HG03108 (cell line): Measurements from ENCODE around the gene ARVCF.

Experiments used
- ATAC-seq: cut with Tn5 transposase; IDR thresholded peaks from one replicate; pipeline ENCODE4 v1.9.1; 2021; ENCODE audit warnings: moderate library complexity; ENCODE audit not compliant: unreplicated experiment

Gene ARVCF

GRCh38 chr22:19963863-19964642, 52.6 kb downstream of the ARVCF start:
- ATAC-seq, result no peak

DNA sequence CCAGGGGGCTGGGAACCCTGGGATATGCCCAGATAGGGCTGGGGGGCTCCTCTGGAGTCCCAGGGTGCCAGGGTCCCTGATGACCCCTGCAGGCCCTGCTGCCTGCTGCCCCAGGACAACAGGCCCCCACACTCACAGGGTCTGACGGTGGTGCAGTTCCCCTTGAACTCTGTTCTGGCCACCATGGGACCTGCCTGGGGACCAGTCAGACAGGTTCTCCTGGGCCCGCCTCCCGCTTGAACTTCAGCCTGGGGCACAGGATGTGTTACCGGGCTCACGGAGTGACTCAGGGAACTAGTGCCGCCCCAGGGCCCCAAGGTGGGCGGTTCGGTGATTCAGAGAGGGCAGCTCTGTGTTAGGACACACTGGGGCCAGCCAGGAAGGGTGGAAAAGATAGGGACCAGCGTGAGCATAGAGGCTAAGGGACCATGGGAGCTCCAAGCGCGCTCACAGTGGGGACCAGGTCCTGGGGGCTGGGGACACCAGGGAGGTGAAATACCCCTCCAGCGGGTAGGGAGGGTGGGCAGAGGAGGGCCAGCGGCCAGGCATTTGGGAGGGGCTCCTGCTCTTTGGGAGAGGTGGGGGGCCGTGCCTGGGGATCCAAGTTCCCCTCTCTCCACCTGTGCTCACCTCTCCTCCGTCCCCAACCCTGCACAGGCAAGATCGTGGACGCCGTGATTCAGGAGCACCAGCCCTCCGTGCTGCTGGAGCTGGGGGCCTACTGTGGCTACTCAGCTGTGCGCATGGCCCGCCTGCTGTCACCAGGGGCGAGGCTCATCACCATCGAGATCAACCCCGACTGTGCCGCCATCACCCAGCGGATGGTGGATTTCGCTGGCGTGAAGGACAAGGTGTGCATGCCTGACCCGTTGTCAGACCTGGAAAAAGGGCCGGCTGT, 53.5 kb downstream of the ARVCF start:
- no peak for ATAC-seq

DNA sequence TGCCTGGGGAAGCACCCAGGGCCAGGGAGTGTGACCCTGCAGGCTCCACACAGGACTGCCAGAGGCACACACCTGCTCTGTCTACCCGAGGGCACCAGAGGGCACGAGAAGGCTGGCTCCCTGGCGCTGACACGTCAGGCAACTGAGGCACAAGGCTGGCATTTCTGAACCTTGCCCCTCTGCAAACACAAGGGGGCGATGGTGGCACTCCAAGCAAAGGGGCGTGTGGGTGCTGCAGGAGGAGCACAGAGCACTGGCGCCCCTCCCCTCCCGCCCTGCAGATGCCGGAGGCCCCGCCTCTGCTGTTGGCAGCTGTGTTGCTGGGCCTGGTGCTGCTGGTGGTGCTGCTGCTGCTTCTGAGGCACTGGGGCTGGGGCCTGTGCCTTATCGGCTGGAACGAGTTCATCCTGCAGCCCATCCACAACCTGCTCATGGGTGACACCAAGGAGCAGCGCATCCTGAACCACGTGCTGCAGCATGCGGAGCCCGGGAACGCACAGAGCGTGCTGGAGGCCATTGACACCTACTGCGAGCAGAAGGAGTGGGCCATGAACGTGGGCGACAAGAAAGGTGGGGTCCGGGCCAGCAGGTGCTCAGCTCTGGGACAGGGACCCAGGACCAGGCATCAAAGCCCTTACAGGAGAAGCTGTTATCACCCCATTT, 54.2 kb downstream of the ARVCF start:
- ATAC-seq, result no peak

- no peak for ATAC-seq
Measured at GRCh38 chr22:19961868-19962245, 54.8 kb downstream of the ARVCF start.

DNA sequence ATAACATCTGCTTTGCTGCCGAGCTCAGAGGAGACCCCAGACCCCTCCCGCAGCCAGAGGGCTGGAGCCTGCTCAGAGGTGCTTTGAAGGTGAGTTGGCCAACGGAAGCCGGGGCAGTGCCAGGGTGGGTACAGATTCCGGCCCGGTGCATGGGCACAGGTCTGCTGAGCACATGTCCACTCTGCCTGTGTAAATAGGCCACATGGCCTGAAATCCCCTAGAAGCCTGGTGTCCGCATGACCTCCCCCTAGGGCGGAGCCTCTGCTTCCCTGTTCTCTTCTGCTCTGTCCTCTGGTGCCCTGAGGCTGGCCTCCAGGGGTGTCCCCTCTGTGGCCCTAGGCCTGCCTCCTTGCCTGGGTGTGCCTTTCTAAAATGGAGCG, 55.4 kb downstream of the ARVCF start:
- no peak for ATAC-seq

- no peak for ATAC-seq
Measured at GRCh38 chr22:19960491-19961200, 56.0 kb downstream of the ARVCF start.

DNA sequence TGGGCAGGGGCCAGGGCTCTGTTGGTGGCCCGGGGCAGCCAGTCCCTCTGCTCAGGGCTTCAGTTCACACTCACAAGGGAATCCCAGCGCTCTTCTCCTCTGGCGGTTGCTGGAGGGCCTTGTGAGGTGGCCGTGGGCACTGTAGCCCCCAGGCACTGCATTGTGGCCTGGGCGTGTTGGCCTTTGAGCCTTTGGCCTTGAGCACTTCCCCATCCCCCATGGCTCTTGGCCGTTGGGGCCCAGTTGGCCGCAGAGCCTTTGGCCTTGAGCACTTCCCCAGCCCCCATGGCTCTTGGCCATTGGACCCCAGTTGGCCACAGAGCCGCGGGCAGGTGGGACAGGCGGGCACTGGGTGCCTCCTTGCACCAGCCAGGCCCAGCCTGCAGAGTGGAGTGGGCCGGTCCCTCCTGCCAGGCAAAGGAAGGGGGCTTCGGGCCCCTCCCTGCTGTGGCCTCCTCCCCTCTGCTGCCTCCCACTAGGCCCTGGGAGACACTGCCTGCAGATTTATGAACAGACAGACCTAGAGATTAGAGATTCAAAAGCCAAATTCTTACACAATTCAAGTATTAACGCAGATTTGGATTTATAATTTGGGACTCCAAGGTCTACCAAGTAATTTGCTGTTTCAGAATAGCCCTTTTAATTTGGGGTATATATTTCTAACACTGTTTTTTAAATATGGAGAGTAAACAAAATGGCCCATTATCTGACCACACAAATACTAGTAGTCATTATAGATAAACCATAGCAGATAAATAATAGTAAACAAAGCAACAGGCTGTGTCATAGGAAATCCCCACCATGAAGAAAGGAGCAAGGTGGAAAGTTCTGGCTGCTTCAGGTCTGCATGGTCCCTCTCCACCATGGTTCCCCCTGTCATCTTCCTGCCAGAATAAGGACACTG, 56.8 kb downstream of the ARVCF start:
- no peak for ATAC-seq

DNA sequence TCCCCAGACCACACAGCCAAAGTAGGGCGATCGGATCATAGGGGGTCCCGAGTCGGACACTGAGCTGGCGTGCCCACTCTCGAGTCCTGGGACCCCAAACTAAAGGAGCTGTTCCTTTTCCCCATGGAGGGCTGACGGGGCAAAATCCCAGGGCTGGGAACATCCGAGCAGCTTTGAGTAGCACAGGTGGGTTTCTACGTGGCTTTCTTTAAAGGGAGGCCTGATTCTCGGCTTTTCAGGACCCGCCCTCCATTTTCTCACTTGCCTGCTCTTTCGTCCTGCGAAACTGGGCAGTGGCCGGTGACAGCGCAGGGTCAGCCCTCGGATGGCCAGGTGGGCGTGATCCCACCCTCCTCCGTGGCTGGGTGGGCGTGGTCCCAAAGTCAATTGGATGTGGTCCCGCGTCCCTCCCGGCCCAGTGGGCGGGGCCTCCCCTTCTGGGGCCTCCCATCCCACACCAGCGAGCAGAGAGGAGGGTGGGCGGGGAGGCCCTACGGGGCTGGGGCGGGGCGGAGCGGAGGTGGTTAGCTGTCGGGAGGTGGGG, 57.5 kb downstream of the ARVCF start:
- ATAC-seq, result no peak

- ATAC-seq, result no peak
Measured at GRCh38 chr22:19958083-19959042, 58.3 kb downstream of the ARVCF start.

DNA sequence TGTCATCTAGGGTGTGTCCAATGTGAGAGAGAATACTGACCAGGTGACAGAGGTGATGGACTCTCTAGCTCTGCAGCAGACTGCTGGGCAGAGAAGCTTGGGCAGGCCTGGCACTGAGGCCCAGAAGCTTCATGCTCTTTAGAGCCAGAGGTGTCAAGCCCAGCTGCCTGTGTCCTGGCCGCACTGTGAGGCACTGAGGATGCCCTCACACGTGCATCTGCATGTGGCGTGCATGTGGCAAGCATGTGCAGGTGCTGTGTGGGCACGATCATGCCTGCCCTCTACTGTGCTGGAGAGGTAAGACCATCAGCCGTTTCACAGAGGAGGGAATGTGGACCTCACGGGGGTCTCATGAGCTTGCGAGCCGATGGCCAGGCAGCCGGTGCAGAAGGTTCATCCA, 59.2 kb downstream of the ARVCF start:
- ATAC-seq, result no peak

GRCh38 chr22:19955241-19956128, 61.1 kb downstream of the ARVCF start:
- no peak for ATAC-seq

DNA sequence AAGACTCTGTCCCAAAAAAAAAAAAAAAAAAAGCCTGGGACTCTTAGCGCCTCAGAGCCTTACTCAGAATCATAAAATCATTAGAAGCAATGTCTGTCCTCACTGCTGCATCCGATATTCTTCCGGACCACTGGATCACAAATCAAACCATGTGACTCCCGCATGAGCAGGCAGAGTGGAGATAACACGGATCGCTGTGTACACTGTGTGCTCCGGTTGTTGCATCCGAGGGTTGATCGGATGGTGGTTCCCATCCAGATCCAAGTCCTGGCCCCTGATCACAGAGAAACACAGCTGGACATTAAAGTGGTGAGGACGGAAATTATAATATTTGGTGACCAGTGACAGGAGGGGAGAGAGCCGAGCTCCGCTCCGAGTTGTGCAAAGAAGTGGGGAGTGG, 65.3 kb downstream of the ARVCF start:
- no peak for ATAC-seq

DNA sequence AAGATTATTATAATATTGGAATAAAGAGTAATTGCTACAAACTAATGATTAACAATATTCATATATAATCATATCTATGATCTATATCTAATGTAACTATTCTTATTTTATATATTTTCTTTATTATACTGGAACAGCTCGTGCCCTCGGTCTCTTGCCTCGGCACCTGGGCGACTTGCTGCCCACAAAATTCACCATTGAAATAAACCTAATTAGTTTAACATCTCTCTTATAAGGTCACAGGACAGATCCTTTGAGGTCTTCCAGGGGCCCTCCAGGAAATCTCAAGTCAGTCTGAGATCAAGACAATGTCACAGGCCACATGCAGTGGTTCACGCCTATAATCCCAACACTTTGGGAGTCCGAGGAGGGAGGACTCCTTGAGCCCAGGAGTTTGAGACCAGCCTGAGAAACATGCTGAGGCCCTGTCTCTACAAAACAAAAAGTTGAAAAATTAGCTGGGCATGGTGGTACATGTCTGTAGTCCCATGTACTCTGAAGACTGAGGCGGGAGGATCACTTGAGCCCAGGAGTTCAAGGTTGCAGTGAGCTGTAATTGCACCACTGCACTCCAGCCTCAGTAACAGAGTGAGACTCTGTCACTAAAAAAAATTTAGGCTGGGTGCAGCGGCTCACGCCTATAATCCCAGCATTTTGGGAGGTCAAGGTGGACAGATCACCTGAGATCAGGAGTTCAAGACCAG, 68.4 kb downstream of the ARVCF start:
- no peak for ATAC-seq

DNA sequence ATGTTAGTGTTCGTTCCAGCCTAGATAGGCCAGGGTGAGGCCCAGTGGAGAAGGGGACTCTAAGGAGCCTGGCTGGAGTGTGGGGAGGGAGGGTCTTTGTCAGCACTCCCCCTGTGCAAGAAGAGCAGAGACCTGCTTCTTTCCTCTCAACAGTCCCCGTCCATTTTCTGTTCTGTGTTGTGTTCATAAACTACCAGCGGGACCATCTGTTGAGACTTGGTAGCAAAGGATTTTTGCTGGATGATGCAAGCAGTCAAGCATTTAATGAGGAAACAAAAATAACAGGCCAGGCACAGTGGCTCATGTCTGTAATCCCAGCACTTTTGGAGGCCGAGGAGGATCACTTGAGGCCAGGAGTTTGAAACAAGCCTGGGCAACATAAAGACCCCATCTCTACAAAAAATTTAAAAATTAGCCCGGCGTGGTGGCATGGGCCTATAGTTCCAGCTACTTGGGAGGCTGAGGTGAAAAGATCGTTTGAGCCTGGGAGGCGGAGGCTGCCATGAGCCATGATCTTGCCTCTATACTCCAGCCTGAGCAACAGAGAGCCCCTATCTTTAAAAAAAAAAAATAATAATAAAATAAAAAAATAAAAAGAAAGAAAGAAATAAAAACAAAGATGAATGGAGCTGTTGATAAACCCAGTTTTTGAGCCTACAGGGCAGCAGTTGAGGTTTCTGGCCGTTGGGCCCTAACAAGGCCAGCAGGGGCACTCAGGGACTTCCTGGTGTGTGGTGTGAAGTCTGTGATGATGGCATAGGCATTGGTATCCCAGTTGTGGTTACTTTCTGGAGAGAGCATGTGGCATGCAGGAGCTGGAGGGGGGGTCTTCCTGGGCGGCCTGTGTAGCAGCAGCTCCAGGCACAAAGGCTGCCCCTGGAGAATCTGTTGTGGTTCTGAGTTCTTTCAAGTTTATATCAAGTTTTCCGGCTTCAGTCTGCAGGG, 73.3 kb downstream of the ARVCF start:
- ATAC-seq, result no peak

DNA sequence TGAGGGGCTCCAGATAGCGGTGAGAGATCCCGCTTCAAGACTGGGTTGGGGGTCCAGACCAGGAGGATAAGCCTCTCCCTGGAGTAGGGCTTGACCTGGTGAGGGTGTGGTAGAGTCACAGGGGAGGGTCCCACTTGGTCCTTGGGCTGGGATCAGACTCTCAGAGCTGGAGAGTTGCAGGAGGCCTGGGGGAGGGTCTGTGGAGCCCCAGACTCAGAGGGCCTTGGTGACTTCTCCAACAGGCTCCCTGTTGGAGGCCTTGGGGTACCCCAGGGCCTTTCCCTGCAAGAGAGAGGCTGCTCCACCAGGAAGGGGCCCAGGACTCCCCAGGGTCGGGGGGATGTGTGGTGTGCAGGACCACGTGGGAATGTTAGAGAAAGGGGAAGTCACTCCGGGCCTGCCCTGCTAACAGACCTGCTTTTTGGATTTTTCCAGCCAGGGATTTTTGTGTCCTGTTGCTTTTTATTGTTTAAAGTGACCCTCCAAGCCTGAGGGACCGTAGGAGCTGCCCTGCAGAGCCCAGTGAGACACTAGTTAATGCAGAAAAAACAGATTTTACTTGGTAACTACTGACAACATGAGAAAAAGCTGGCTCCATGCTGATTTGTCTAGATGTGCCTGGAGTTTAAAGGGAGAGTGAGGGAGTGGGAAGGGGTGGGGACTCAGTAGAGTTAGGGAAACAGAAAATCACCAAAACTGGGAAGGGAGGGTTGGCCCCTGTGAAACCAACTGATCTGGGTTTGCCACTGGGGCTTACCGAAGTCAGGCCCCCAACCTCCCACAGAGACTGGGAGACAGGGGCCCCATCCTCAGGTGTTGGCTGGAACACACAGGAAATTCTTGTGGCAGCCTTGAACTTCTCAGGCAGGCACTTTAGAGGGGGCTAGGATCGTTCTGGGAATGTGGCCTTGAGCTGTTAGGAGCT, 74.2 kb downstream of the ARVCF start:
- ATAC-seq, result no peak
